B cell (primary cell): ENCODE results near the gene SCN2B. TPM values are rescaled to one million over a fixed set of nuclear protein-coding genes. Genes with fewer than 3 reads are reported as not detected.

Source experiments
- ATAC-seq: fragments of 200-7000 bp; cut with Tn5 transposase; one replicate; pipeline ENCODE4 v1.10.0; 2021; ENCODE audit warnings: low read depth, mild to moderate bottlenecking, moderate number of reproducible peaks, moderate library complexity
- CTCF ChIA-PET: fragments of 350-600 bp; sonication (Branson Sonifier 250); formaldehyde crosslinking; loops from one replicate; lab custom pipeline; 2021; ENCODE audit warnings: antibody characterized with exemption, inconsistent platforms; lab: Charles Lee
- POLR2A ChIA-PET: fragments of 350-600 bp; sonication (Branson Sonifier 250); formaldehyde crosslinking; loops from one replicate; lab custom pipeline; 2021; ENCODE audit warnings: antibody characterized with exemption; lab: Charles Lee
- DNase-seq: peaks from one replicate; pipeline ENCODE4 v3.0.0; 2013
- H2AFZ ChIP-seq: 2 replicates; pipeline ENCODE4 v1.6.1; 2012; ENCODE audit warnings: mild to moderate bottlenecking, low read depth, low read length; ENCODE audit not compliant: insufficient read depth, poor library complexity, severe bottlenecking
- H3K27ac ChIP-seq, 2 donors: 1 replicate in 1 of 2; 2 replicates in 1 of 2; pipeline ENCODE4 v1.5.1; 2012 to 2013; ENCODE audit warnings: low read length in 2 of 2, mild to moderate bottlenecking in 2 of 2, moderate library complexity in 1 of 2
- H3K27me3 ChIP-seq, 4 experiments: fragments of 200-600 bp in 1 of 4; sonication (generic) in 1 of 4; replicated peaks in 1 of 4; 1 replicate in 2 of 4; 2 replicates in 2 of 4; pipeline versions ENCODE4 v1.6.1 to v1.7.0; 2013 to 2016; ENCODE audit warnings: low read length in 3 of 4, mild to moderate bottlenecking in 2 of 4, mixed read lengths in 1 of 4, moderate library complexity in 1 of 4; ENCODE audit not compliant: insufficient read depth in 4 of 4, control insufficient read depth in 3 of 4; ENCODE audit errors: control extremely low read depth in 1 of 4
- H3K36me3 ChIP-seq, 2 experiments: replicated peaks in 1 of 2; 1 replicate in 1 of 2; 2 replicates in 1 of 2; pipeline versions ENCODE4 v1.6.1 to v1.7.1; 2013; ENCODE audit warnings: low read length in 1 of 2; ENCODE audit not compliant: insufficient read depth in 2 of 2, control insufficient read depth in 1 of 2; ENCODE audit errors: control extremely low read depth in 1 of 2, extremely low read depth in 1 of 2
- H3K4me1 ChIP-seq, 2 donors: fragments of 200-600 bp in 1 of 2; sonication (generic) in 1 of 2; 1 replicate in 1 of 2; 2 replicates in 1 of 2; pipeline versions ENCODE4 v1.5.1 to v1.6.1; 2013 to 2017; ENCODE audit warnings: low read length in 2 of 2; ENCODE audit not compliant: control insufficient read depth in 2 of 2, insufficient read depth in 2 of 2
- H3K4me2 ChIP-seq: replicated peaks from 2 replicates; pipeline ENCODE3; 2012; ENCODE audit warnings: mild to moderate bottlenecking, low read depth, low read length; ENCODE audit not compliant: poor library complexity, severe bottlenecking
- H3K4me3 ChIP-seq, 5 experiments: fragments of 200-600 bp in 1 of 5; sonication (generic) in 1 of 5; 1 replicate in 3 of 5; 2 replicates in 2 of 5; pipeline versions ENCODE4 v1.5.1 to v1.7.0; 2011 to 2016; ENCODE audit warnings: low read length in 4 of 5, mild to moderate bottlenecking in 4 of 5, low read depth in 2 of 5, control low read depth in 1 of 5, moderate library complexity in 1 of 5; ENCODE audit not compliant: insufficient read depth in 1 of 5; ENCODE audit errors: control extremely low read depth in 1 of 5, extremely low read depth in 1 of 5
- H3K79me2 ChIP-seq: fragments of 200-600 bp; sonication (generic); one replicate; pipeline ENCODE4 v1.6.0; 2016; ENCODE audit warnings: low read length; ENCODE audit not compliant: control insufficient read depth, insufficient read depth
- H3K9ac ChIP-seq: fragments of 200-600 bp; sonication (generic); 2 replicates; pipeline ENCODE4 v1.6.1; 2017; ENCODE audit warnings: mild to moderate bottlenecking, low read length, moderate library complexity
- H3K9me3 ChIP-seq, 3 donors: one replicate each; pipeline versions ENCODE4 v1.6.1 to v1.7.1; 2013; ENCODE audit warnings: low read length in 2 of 3; ENCODE audit not compliant: control insufficient read depth in 2 of 3, insufficient read depth in 1 of 3; ENCODE audit errors: control extremely low read depth in 1 of 3
- H4K20me1 ChIP-seq: 2 replicates; pipeline ENCODE4 v1.6.0; 2012; ENCODE audit warnings: mild to moderate bottlenecking, low read length; ENCODE audit not compliant: insufficient read depth, control insufficient read depth, poor library complexity, severe bottlenecking
- H3K27ac Mint-ChIP-seq: one replicate; pipeline ENCODE4 v1.8.0; 2021; ENCODE audit warnings: mixed read lengths
- H3K27me3 Mint-ChIP-seq: one replicate; pipeline ENCODE4 v1.8.0; 2021; ENCODE audit warnings: mixed read lengths
- H3K4me1 Mint-ChIP-seq: one replicate; pipeline ENCODE4 v1.8.0; 2021; ENCODE audit warnings: mixed read lengths
- H3K4me3 Mint-ChIP-seq: one replicate; pipeline ENCODE4 v1.8.0; 2021; ENCODE audit warnings: mixed read lengths
- H3K9me3 Mint-ChIP-seq: one replicate; pipeline ENCODE4 v1.8.0; 2022; ENCODE audit warnings: mixed read lengths; ENCODE audit not compliant: insufficient read depth
- EZH2 ChIP-seq: IDR thresholded peaks from 2 replicates; pipeline ENCODE4 v1.6.1; 2012; ENCODE audit warnings: borderline replicate concordance, low read depth, mild to moderate bottlenecking, moderate library complexity, low read length; ENCODE audit not compliant: insufficient read depth, poor library complexity, severe bottlenecking
- WGBS: methylation state at CpG from one replicate; pipeline ENCODE4 v1.1.5; 2013; ENCODE audit warnings: missing lambda C conversion rate; ENCODE audit not compliant: insufficient coverage; 5-methylcytosine and 5-hydroxymethylcytosine counted together
- intact Hi-C: fragments of 100-400 bp; cut with micrococcal nuclease; formaldehyde crosslinking; loops from one replicate; pipeline ENCODE4 v1.10.0; 2022
- polyA plus RNA-seq: library from polyadenylated mRNA; depleted of rRNA; stranded (reverse); fragments of >200 nt; gene quantifications from 2 replicates; pipeline ENCODE4 v1.2.3, GENCODE V29; 2012
- total RNA-seq, 2 donors: library from RNA; stranded (reverse); fragments of 120-200 nt in 1 of 2; gene quantifications; 1 replicate in 1 of 2; 2 replicates in 1 of 2; pipeline versions ENCODE4 v1.2.3 to v1.2.4, GENCODE V29; 2013 to 2022
- TF ChIP-seq, protein P1 (sequence below): fragments of 200-600 bp; IDR thresholded peaks from one replicate; pipeline ENCODE4 v1.8.0; 2022; ENCODE audit warnings: antibody characterized with exemption, mild to moderate bottlenecking

The SCN2B gene
- total and polyA plus RNA-seq, 2 donors (not counting 1 experiment from before 2014, with no cell fraction given) = not detected

DNA sequence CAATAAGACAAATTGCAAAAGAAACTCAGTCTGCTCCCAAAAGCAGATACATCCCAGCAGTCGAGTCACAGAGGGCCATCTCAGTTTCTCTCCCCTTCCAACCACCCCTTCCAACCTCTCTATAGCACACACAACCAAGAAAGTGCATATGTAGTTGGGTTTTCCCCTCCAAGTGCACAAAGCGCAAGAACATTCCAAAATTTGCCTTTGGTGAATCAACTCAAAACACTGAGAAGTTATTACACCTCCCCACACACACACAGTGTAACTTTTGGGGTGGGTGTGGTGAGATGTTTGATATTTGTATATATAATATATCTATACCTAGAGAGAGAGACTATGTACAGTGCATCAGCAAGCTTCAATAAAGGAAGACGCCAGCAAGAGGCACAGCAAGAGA is 13.6 kb downstream of the SCN2B start:
- CTCF ChIA-PET = interaction anchor here (2.0 kb wide), 1 partner anchor 9 kb away, joined by 5 read pairs; no protein-coding TSS in a partner anchor
- intact Hi-C loops = no loop called here
- Histone ChIP-seq H2AFZ (no peak overlapping the region), H3K36me3 (no peaks in the 10 kb centered on the region), H3K79me2 (no peaks in the 10 kb centered on the region), H3K9ac (no peak overlapping the region), H3K27ac (no peak overlapping the region), H3K4me2 (no peak overlapping the region), H4K20me1 (no peaks in the 10 kb centered on the region), H3K4me1 (no peaks in the 10 kb centered on the region), H3K27me3 (peaks cover 0 to 21% (median 2%) of the 10 kb centered on the region in 4 experiments), H3K4me3 (no peak overlapping the region), H3K9me3 (no peaks in the 10 kb centered on the region)
- no peaks in the 10 kb centered on the region for H3K9me3 Mint-ChIP-seq
- POLR2A ChIA-PET = interaction anchor here (0.6 kb wide), 1 partner anchor 93 kb away, joined by 3 read pairs; no protein-coding TSS in a partner anchor
- DNase-seq = no peak
- H3K27ac Mint-ChIP-seq = no peak overlapping the region
- peaks cover 36% of the 10 kb centered on the region for H3K27me3 Mint-ChIP-seq
- no peak for ATAC-seq
- no peak for TF ChIP-seq EZH2
- TF ChIP-seq, protein P1, sequence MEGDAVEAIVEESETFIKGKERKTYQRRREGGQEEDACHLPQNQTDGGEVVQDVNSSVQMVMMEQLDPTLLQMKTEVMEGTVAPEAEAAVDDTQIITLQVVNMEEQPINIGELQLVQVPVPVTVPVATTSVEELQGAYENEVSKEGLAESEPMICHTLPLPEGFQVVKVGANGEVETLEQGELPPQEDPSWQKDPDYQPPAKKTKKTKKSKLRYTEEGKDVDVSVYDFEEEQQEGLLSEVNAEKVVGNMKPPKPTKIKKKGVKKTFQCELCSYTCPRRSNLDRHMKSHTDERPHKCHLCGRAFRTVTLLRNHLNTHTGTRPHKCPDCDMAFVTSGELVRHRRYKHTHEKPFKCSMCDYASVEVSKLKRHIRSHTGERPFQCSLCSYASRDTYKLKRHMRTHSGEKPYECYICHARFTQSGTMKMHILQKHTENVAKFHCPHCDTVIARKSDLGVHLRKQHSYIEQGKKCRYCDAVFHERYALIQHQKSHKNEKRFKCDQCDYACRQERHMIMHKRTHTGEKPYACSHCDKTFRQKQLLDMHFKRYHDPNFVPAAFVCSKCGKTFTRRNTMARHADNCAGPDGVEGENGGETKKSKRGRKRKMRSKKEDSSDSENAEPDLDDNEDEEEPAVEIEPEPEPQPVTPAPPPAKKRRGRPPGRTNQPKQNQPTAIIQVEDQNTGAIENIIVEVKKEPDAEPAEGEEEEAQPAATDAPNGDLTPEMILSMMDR = no peak
- no peaks in the 10 kb centered on the region for H3K4me1 Mint-ChIP-seq
- no peak overlapping the region for H3K4me3 Mint-ChIP-seq
- WGBS = 83% methylated on average over 1 of the region's 3 CpGs

DNA sequence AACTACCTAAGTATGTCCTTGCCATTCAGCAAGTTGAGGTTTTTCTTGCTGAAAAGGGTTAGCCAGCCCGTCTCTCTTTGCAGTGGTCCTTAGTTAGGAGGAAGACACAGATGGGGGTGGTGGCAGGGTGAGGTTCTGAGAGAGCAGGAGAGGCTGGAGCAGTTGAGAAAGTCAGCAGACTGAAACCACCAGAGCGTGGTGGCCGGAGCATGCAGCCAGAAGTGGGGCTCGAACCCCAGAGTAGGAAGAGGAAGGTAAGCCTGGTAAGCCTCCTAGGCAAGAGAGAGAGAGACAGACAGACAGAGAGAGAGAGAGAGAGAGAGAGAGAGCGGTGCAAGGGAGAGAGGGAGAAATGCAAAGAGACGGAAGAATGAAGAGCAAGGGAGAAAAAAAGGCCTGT is 14.7 kb downstream of the SCN2B start:
- peaks cover 0 to 31% (median 8%) of the 10 kb centered on the region in 4 experiments for H3K27me3 ChIP-seq
- H3K9me3 ChIP-seq = no peaks in the 10 kb centered on the region
- Mint-ChIP-seq H3K4me3 (no peak overlapping the region), H3K27ac (no peak overlapping the region), H3K4me1 (no peaks in the 10 kb centered on the region), H3K9me3 (no peaks in the 10 kb centered on the region), H3K27me3 (peaks cover 47% of the 10 kb centered on the region)
- no peak overlapping the region for H2AFZ ChIP-seq
- H3K79me2 ChIP-seq = no peaks in the 10 kb centered on the region
- H4K20me1 ChIP-seq = no peaks in the 10 kb centered on the region
- H3K4me3 ChIP-seq = no peak overlapping the region
- H3K9ac ChIP-seq = no peak overlapping the region
- no peak overlapping the region for H3K4me2 ChIP-seq
- intact Hi-C loops = no loop called here
- DNase-seq (no peak), ATAC-seq (no peak)
- no peak overlapping the region for H3K27ac ChIP-seq
- TF ChIP-seq, protein P1 = no peak
- no peak for TF ChIP-seq EZH2
- 55% methylated on average over 3 of the region's 6 CpGs for WGBS
- ChIA-PET CTCF (interaction anchor here (2.0 kb wide), 1 partner anchor 10 kb away, joined by 5 read pairs; no protein-coding TSS in a partner anchor), POLR2A (no interaction called here)
- H3K4me1 ChIP-seq = no peaks in the 10 kb centered on the region
- H3K36me3 ChIP-seq = no peaks in the 10 kb centered on the region
